ENCODE results near the gene HOXA2. TPM values are rescaled to one million over a fixed set of nuclear protein-coding genes. Genes with fewer than 3 reads are reported as not detected.

The HOXA2 gene
- total and polyA plus RNA-seq, 2 of the 13 experiments (the other 11 are each of a cell fraction or from before 2014, with no cell fraction given), result 0.22 to 0.29 TPM

- no peak for TF ChIP-seq ZNF646 (CRISPR knock-in tag; IDR thresholded peaks at IDR 0.05)
- TF ChIP-seq DMAP1 (CRISPR knock-in tag; IDR thresholded peaks at IDR 0.05), result peak; percentile 67
- 0 out of 2 replicates have a peak, but pooled peaks have one; percentile 11 for TF ChIP-seq ZNF362 (CRISPR knock-in tag; IDR thresholded peaks at IDR 0.05; ENCODE audit: borderline replicate concordance)
- no peak; the same call in 1 of the 2 replicates for TF ChIP-seq SALL2 (CRISPR knock-in tag; IDR thresholded peaks at IDR 0.05)
- no peak for TF ChIP-seq STAT5B (CRISPR knock-in tag; IDR thresholded peaks at IDR 0.05)
- TF ChIP-seq ZNF557 (CRISPR knock-in tag; IDR thresholded peaks at IDR 0.05), result no peak
- TF ChIP-seq ZGPAT (CRISPR knock-in tag; IDR thresholded peaks at IDR 0.05), result peak; percentile 87
- 0 out of 2 replicates have a peak, but pooled peaks have one; percentile 29 for TF ChIP-seq MTF2 (CRISPR knock-in tag; IDR thresholded peaks at IDR 0.05; ENCODE audit: borderline replicate concordance)
- TF ChIP-seq FOXA3 (CRISPR knock-in tag; IDR thresholded peaks at IDR 0.05), result peak; percentile 69
- TF ChIP-seq ZNF549 (CRISPR knock-in tag; IDR thresholded peaks at IDR 0.05), result no peak
- TF ChIP-seq ZNF430 (CRISPR knock-in tag; IDR thresholded peaks at IDR 0.05), result peak; percentile 91; the same call in 1 of the 2 replicates
- TF ChIP-seq FOXP4 (CRISPR knock-in tag; IDR thresholded peaks at IDR 0.05), result peak; percentile 63
- peak; percentile 89 for TF ChIP-seq RARA (CRISPR knock-in tag; IDR thresholded peaks at IDR 0.05)
- TF ChIP-seq MED8 (CRISPR knock-in tag; IDR thresholded peaks at IDR 0.05; ENCODE audit: insufficient replicate concordance), result peak; percentile 87
- no peak for TF ChIP-seq GATAD1 (CRISPR knock-in tag; IDR thresholded peaks at IDR 0.05)
- peak; percentile 58; the same call in 1 of the 2 replicates for TF ChIP-seq ZNF564 (CRISPR knock-in tag; IDR thresholded peaks at IDR 0.05)
- TF ChIP-seq ZNF333 (CRISPR knock-in tag; IDR thresholded peaks at IDR 0.05; ENCODE audit: borderline replicate concordance), result peak; percentile 83; the same call in 1 of the 2 replicates
- TF ChIP-seq ZNF431 (CRISPR knock-in tag; IDR thresholded peaks at IDR 0.05; ENCODE audit: borderline replicate concordance, low read depth), result 0 out of 2 replicates have a peak, but pooled peaks have one; percentile 42
These were observed 19.8 kb upstream of the HOXA2 start (continued) for GRCh38 chr7:27122077-27122910.

Measured in HepG2 (cell line).